B cell (primary cell): ENCODE data around the gene GALNT10. TPM values are rescaled to one million over a fixed set of nuclear protein-coding genes. Genes with fewer than 3 reads are reported as not detected.

ENCODE experiments used
- ATAC-seq: fragments of 200-7000 bp; cut with Tn5 transposase; one replicate; pipeline ENCODE4 v1.10.0; 2021; ENCODE audit warnings: low read depth, mild to moderate bottlenecking, moderate number of reproducible peaks, moderate library complexity
- CTCF ChIA-PET: fragments of 350-600 bp; sonication (Branson Sonifier 250); formaldehyde crosslinking; loops from one replicate; lab custom pipeline; 2021; ENCODE audit warnings: antibody characterized with exemption, inconsistent platforms; lab: Charles Lee
- POLR2A ChIA-PET: fragments of 350-600 bp; sonication (Branson Sonifier 250); formaldehyde crosslinking; loops from one replicate; lab custom pipeline; 2021; ENCODE audit warnings: antibody characterized with exemption; lab: Charles Lee
- DNase-seq: peaks from one replicate; pipeline ENCODE4 v3.0.0; 2013
- H2AFZ ChIP-seq: 2 replicates; pipeline ENCODE4 v1.6.1; 2012; ENCODE audit warnings: mild to moderate bottlenecking, low read depth, low read length; ENCODE audit not compliant: insufficient read depth, poor library complexity, severe bottlenecking
- H3K27ac ChIP-seq, 2 donors: 1 replicate in 1 of 2; 2 replicates in 1 of 2; pipeline ENCODE4 v1.5.1; 2012 to 2013; ENCODE audit warnings: low read length in 2 of 2, mild to moderate bottlenecking in 2 of 2, moderate library complexity in 1 of 2
- H3K27me3 ChIP-seq, 4 experiments: fragments of 200-600 bp in 1 of 4; sonication (generic) in 1 of 4; replicated peaks in 1 of 4; 1 replicate in 2 of 4; 2 replicates in 2 of 4; pipeline versions ENCODE4 v1.6.1 to v1.7.0; 2013 to 2016; ENCODE audit warnings: low read length in 3 of 4, mild to moderate bottlenecking in 2 of 4, mixed read lengths in 1 of 4, moderate library complexity in 1 of 4; ENCODE audit not compliant: insufficient read depth in 4 of 4, control insufficient read depth in 3 of 4; ENCODE audit errors: control extremely low read depth in 1 of 4
- H3K36me3 ChIP-seq, 2 experiments: replicated peaks in 1 of 2; 1 replicate in 1 of 2; 2 replicates in 1 of 2; pipeline versions ENCODE4 v1.6.1 to v1.7.1; 2013; ENCODE audit warnings: low read length in 1 of 2; ENCODE audit not compliant: insufficient read depth in 2 of 2, control insufficient read depth in 1 of 2; ENCODE audit errors: control extremely low read depth in 1 of 2, extremely low read depth in 1 of 2
- H3K4me1 ChIP-seq, 2 donors: fragments of 200-600 bp in 1 of 2; sonication (generic) in 1 of 2; 1 replicate in 1 of 2; 2 replicates in 1 of 2; pipeline versions ENCODE4 v1.5.1 to v1.6.1; 2013 to 2017; ENCODE audit warnings: low read length in 2 of 2; ENCODE audit not compliant: control insufficient read depth in 2 of 2, insufficient read depth in 2 of 2
- H3K4me2 ChIP-seq: replicated peaks from 2 replicates; pipeline ENCODE3; 2012; ENCODE audit warnings: mild to moderate bottlenecking, low read depth, low read length; ENCODE audit not compliant: poor library complexity, severe bottlenecking
- H3K4me3 ChIP-seq, 5 experiments: fragments of 200-600 bp in 1 of 5; sonication (generic) in 1 of 5; 1 replicate in 3 of 5; 2 replicates in 2 of 5; pipeline versions ENCODE4 v1.5.1 to v1.7.0; 2011 to 2016; ENCODE audit warnings: low read length in 4 of 5, mild to moderate bottlenecking in 4 of 5, low read depth in 2 of 5, control low read depth in 1 of 5, moderate library complexity in 1 of 5; ENCODE audit not compliant: insufficient read depth in 1 of 5; ENCODE audit errors: control extremely low read depth in 1 of 5, extremely low read depth in 1 of 5
- H3K79me2 ChIP-seq: fragments of 200-600 bp; sonication (generic); one replicate; pipeline ENCODE4 v1.6.0; 2016; ENCODE audit warnings: low read length; ENCODE audit not compliant: control insufficient read depth, insufficient read depth
- H3K9ac ChIP-seq: fragments of 200-600 bp; sonication (generic); 2 replicates; pipeline ENCODE4 v1.6.1; 2017; ENCODE audit warnings: mild to moderate bottlenecking, low read length, moderate library complexity
- H3K9me3 ChIP-seq, 3 donors: one replicate each; pipeline versions ENCODE4 v1.6.1 to v1.7.1; 2013; ENCODE audit warnings: low read length in 2 of 3; ENCODE audit not compliant: control insufficient read depth in 2 of 3, insufficient read depth in 1 of 3; ENCODE audit errors: control extremely low read depth in 1 of 3
- H4K20me1 ChIP-seq: 2 replicates; pipeline ENCODE4 v1.6.0; 2012; ENCODE audit warnings: mild to moderate bottlenecking, low read length; ENCODE audit not compliant: insufficient read depth, control insufficient read depth, poor library complexity, severe bottlenecking
- H3K27ac Mint-ChIP-seq: one replicate; pipeline ENCODE4 v1.8.0; 2021; ENCODE audit warnings: mixed read lengths
- H3K27me3 Mint-ChIP-seq: one replicate; pipeline ENCODE4 v1.8.0; 2021; ENCODE audit warnings: mixed read lengths
- H3K4me1 Mint-ChIP-seq: one replicate; pipeline ENCODE4 v1.8.0; 2021; ENCODE audit warnings: mixed read lengths
- H3K4me3 Mint-ChIP-seq: one replicate; pipeline ENCODE4 v1.8.0; 2021; ENCODE audit warnings: mixed read lengths
- H3K9me3 Mint-ChIP-seq: one replicate; pipeline ENCODE4 v1.8.0; 2022; ENCODE audit warnings: mixed read lengths; ENCODE audit not compliant: insufficient read depth
- CTCF ChIP-seq: fragments of 200-600 bp; IDR thresholded peaks from one replicate; pipeline ENCODE4 v1.8.0; 2022; ENCODE audit warnings: antibody characterized with exemption, mild to moderate bottlenecking
- EZH2 ChIP-seq: IDR thresholded peaks from 2 replicates; pipeline ENCODE4 v1.6.1; 2012; ENCODE audit warnings: borderline replicate concordance, low read depth, mild to moderate bottlenecking, moderate library complexity, low read length; ENCODE audit not compliant: insufficient read depth, poor library complexity, severe bottlenecking
- WGBS: methylation state at CpG from one replicate; pipeline ENCODE4 v1.1.5; 2013; ENCODE audit warnings: missing lambda C conversion rate; ENCODE audit not compliant: insufficient coverage; 5-methylcytosine and 5-hydroxymethylcytosine counted together
- intact Hi-C: fragments of 100-400 bp; cut with micrococcal nuclease; formaldehyde crosslinking; loops from one replicate; pipeline ENCODE4 v1.10.0; 2022
- polyA plus RNA-seq: library from polyadenylated mRNA; depleted of rRNA; stranded (reverse); fragments of >200 nt; gene quantifications from 2 replicates; pipeline ENCODE4 v1.2.3, GENCODE V29; 2012
- total RNA-seq, 2 donors: library from RNA; stranded (reverse); fragments of 120-200 nt in 1 of 2; gene quantifications; 1 replicate in 1 of 2; 2 replicates in 1 of 2; pipeline versions ENCODE4 v1.2.3 to v1.2.4, GENCODE V29; 2013 to 2022

Gene GALNT10
- total and polyA plus RNA-seq, 2 donors (not counting 1 experiment from before 2014, with no cell fraction given) = 27.7 to 42.8 TPM

GRCh38 chr5:154236011-154236410, 45.5 kb downstream of the GALNT10 start:
- H4K20me1 ChIP-seq = no peaks in the 10 kb centered on the region
- ChIA-PET POLR2A (interaction anchor here (1.4 kb wide), 1 partner anchor 46 kb away, joined by 3 read pairs; the partner anchor contains the start of gene GALNT10), CTCF (interaction anchor here (1.2 to 1.9 kb wide), 2 partner anchors 152 to 169 kb away, joined by 3 to 7 read pairs; no protein-coding TSS in a partner anchor)
- H3K9me3 ChIP-seq = no peaks in the 10 kb centered on the region
- H3K9me3 Mint-ChIP-seq = no peaks in the 10 kb centered on the region
- H3K27ac ChIP-seq = no peak overlapping the region
- no peak for DNase-seq
- H2AFZ ChIP-seq = no peak overlapping the region
- no peak overlapping the region for H3K27ac Mint-ChIP-seq
- WGBS = no CpG with 5 or more reads among the region's 1 CpG
- no peak for TF ChIP-seq CTCF
- TF ChIP-seq EZH2 = no peak
- peaks cover 70% of the 10 kb centered on the region for H3K4me1 Mint-ChIP-seq
- peaks cover 0 to 3% of the 10 kb centered on the region in 2 experiments for H3K36me3 ChIP-seq
- no peaks in the 10 kb centered on the region for H3K27me3 ChIP-seq
- peaks cover 39 to 46% of the 10 kb centered on the region in 2 donors for H3K4me1 ChIP-seq
- no peaks in the 10 kb centered on the region for H3K27me3 Mint-ChIP-seq
- no peak overlapping the region for H3K9ac ChIP-seq
- no peak overlapping the region for H3K4me3 ChIP-seq
- H3K79me2 ChIP-seq = peaks cover 60% of the 10 kb centered on the region
- ATAC-seq = no peak
- H3K4me2 ChIP-seq = no peak overlapping the region
- no peak overlapping the region for H3K4me3 Mint-ChIP-seq
- intact Hi-C loops = loop anchor here (5.0 kb wide), 1 partner anchor 46 kb away; no protein-coding TSS in a partner anchor
